ENCODE results near the gene UGT1A8. TPM values are rescaled to one million over a fixed set of nuclear protein-coding genes. Genes with fewer than 3 reads are reported as not detected.
"Not testable (repeated sequence)": the region's sequence is repeated elsewhere in the genome, so short reads cannot be mapped to it uniquely, and the experiment has no call there.

Gene UGT1A8
- total RNA-seq, 2 experiments from 2014 or later = not detected

- no peaks in the 10 kb centered on the region for H3K4me1 Mint-ChIP-seq
- no peak within 1 kb of the TSS for H3K27ac Mint-ChIP-seq
- POLR2A ChIA-PET = no interaction called here
- no peak for DNase-seq
- no peak within 1 kb of the TSS for H3K4me3 Mint-ChIP-seq
- no peaks in the 10 kb centered on the region for H3K36me3 Mint-ChIP-seq (ENCODE audit: low read depth)
- H3K9me3 Mint-ChIP-seq = no peaks in the 10 kb centered on the region
- CTCF ChIA-PET = no interaction called here
- peaks cover 6% of the 10 kb centered on the region for H3K27me3 Mint-ChIP-seq
These were observed 111.4 kb downstream of the UGT1A8 start, which contains the start of gene UGT1A3 for GRCh38 chr2:233728723-233729301. UGT1A3 (plus strand) TSS chr2:233729042; CDS start chr2:233729127, 85 bp downstream.

- POLR2A ChIA-PET; CTCF ChIA-PET; H3K4me3 Mint-ChIP-seq; H3K4me1 Mint-ChIP-seq; DNase-seq; H3K27ac Mint-ChIP-seq; H3K36me3 Mint-ChIP-seq (ENCODE audit: low read depth); H3K9me3 Mint-ChIP-seq: not testable (repeated sequence)
- peaks cover 27% of the 10 kb centered on the region for H3K27me3 Mint-ChIP-seq
These were observed 119.6 kb downstream of the UGT1A8 start for GRCh38 chr2:233736868-233737653.

DNA sequence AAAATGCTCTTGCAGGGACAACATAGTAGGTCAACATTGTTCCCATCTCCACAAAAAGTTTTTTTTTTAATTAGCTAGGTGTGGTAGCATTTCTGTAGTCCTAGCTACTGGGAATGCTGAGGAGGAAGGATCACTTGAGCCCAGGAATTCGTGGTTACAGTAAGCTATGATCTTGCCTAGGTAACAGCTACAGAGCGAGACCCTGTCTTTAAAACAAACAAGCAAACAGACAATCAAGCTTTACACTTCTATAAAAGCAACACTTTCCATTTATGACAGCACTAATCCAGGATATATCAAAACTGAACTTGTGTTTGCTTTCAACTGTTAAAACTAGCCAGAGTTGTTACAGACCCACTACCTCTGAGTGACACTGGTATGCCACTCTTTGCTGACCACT lies 123.4 kb downstream of the UGT1A8 start:
- no peak overlapping the region for H3K4me3 Mint-ChIP-seq
- peaks cover 11% of the 10 kb centered on the region for H3K27me3 Mint-ChIP-seq
- no peak overlapping the region for H3K27ac Mint-ChIP-seq
- no peak for DNase-seq
- H3K9me3 Mint-ChIP-seq = no peaks in the 10 kb centered on the region
- H3K36me3 Mint-ChIP-seq (ENCODE audit: low read depth) = no peaks in the 10 kb centered on the region
- ChIA-PET CTCF (no interaction called here), POLR2A (no interaction called here)
- no peaks in the 10 kb centered on the region for H3K4me1 Mint-ChIP-seq

DNA sequence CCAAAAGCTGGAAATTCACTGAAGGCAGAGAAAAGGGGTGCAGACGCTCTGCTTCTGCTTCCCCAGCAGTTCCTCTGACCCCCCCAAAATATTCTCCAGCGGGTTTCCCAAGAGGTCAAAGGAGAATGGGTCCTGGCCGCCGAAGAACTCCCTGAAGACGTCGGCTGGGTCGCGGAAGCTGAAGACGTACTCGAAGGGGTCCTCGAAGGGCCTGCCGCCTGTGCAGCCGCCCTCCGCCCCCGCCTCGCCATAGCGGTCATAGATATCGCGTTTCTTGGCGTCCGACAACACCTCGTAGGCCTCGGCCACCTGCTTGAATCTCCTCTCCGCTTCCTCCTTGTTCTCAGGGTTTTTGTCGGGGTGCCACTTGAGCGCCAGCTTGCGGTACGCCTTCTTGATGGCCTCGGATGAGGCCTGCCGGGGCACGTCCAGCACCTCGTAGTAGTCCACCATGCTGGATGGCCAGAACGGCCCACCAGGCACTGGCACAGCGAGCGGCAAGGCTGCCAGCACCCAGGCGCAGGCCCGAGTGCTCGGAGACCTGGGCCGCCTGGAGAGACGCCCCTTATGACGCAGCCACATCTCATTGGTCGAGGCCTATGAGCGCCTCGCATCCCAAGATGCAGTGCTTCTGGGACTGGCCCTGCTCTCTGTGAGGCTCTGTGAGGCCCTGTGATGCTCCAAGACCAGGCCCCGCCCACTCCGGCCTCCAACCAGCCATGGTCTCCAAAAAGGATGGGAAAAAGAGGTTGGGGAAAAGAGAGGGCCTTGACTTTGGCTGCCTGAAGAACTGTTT lies 126.2 kb downstream of the UGT1A8 start:
- H3K27ac Mint-ChIP-seq = no peak overlapping the region
- no peaks in the 10 kb centered on the region for H3K9me3 Mint-ChIP-seq
- POLR2A ChIA-PET = no interaction called here
- peaks cover 10% of the 10 kb centered on the region for H3K27me3 Mint-ChIP-seq
- no peak overlapping the region for H3K4me3 Mint-ChIP-seq
- CTCF ChIA-PET = no interaction called here
- DNase-seq = no peak
- H3K4me1 Mint-ChIP-seq = no peaks in the 10 kb centered on the region
- no peaks in the 10 kb centered on the region for H3K36me3 Mint-ChIP-seq (ENCODE audit: low read depth)

- no peaks in the 10 kb centered on the region for H3K4me1 Mint-ChIP-seq
- ChIA-PET POLR2A (no interaction called here), CTCF (no interaction called here)
- no peaks in the 10 kb centered on the region for H3K36me3 Mint-ChIP-seq (ENCODE audit: low read depth)
- no peak overlapping the region for H3K27ac Mint-ChIP-seq
- H3K27me3 Mint-ChIP-seq = peaks cover 5% of the 10 kb centered on the region
- H3K4me3 Mint-ChIP-seq = no peak overlapping the region
- DNase-seq = no peak
- peaks cover 6% of the 10 kb centered on the region for H3K9me3 Mint-ChIP-seq
These were observed 127.8 kb downstream of the UGT1A8 start for GRCh38 chr2:233745073-233745755.

GRCh38 chr2:233745838-233746237 lies 128.4 kb downstream of the UGT1A8 start:
- POLR2A ChIA-PET = not testable (repeated sequence)

GRCh38 chr2:233746475-233747282 lies 129.2 kb downstream of the UGT1A8 start:
- H3K36me3 Mint-ChIP-seq (ENCODE audit: low read depth) = no peaks in the 10 kb centered on the region
- DNase-seq = no peak
- H3K4me1 Mint-ChIP-seq = no peaks in the 10 kb centered on the region
- ChIA-PET CTCF (no interaction called here), POLR2A (no interaction called here)
- H3K9me3 Mint-ChIP-seq = peaks cover 12% of the 10 kb centered on the region
- no peak overlapping the region for H3K4me3 Mint-ChIP-seq
- no peak overlapping the region for H3K27ac Mint-ChIP-seq
- H3K27me3 Mint-ChIP-seq = peaks cover 4% of the 10 kb centered on the region

More at GRCh38 chr2:233745838-233746237, 128.4 kb downstream of the UGT1A8 start:
- H3K36me3 Mint-ChIP-seq (ENCODE audit: low read depth); H3K4me1 Mint-ChIP-seq; H3K9me3 Mint-ChIP-seq; CTCF ChIA-PET; H3K4me3 Mint-ChIP-seq; H3K27me3 Mint-ChIP-seq; DNase-seq; H3K27ac Mint-ChIP-seq: not testable (repeated sequence)

GRCh38 chr2:233747283-233747544 lies 129.8 kb downstream of the UGT1A8 start:
- no peak for DNase-seq

GRCh38 chr2:233750689-233751088 lies 133.3 kb downstream of the UGT1A8 start:
- H3K4me1 Mint-ChIP-seq; H3K27me3 Mint-ChIP-seq; H3K36me3 Mint-ChIP-seq (ENCODE audit: low read depth); CTCF ChIA-PET; POLR2A ChIA-PET; DNase-seq; H3K4me3 Mint-ChIP-seq; H3K27ac Mint-ChIP-seq: not testable (repeated sequence)
- peaks cover 12% of the 10 kb centered on the region for H3K9me3 Mint-ChIP-seq

More at GRCh38 chr2:233747283-233747544, 129.8 kb downstream of the UGT1A8 start:
- Mint-ChIP-seq H3K9me3 (peaks cover 12% of the 10 kb centered on the region), H3K4me3 (no peak overlapping the region), H3K4me1 (no peaks in the 10 kb centered on the region), H3K27ac (no peak overlapping the region), H3K27me3 (peaks cover 4% of the 10 kb centered on the region), H3K36me3 (ENCODE audit: low read depth) (no peaks in the 10 kb centered on the region)
- POLR2A ChIA-PET = no interaction called here
- CTCF ChIA-PET = no interaction called here

DNA sequence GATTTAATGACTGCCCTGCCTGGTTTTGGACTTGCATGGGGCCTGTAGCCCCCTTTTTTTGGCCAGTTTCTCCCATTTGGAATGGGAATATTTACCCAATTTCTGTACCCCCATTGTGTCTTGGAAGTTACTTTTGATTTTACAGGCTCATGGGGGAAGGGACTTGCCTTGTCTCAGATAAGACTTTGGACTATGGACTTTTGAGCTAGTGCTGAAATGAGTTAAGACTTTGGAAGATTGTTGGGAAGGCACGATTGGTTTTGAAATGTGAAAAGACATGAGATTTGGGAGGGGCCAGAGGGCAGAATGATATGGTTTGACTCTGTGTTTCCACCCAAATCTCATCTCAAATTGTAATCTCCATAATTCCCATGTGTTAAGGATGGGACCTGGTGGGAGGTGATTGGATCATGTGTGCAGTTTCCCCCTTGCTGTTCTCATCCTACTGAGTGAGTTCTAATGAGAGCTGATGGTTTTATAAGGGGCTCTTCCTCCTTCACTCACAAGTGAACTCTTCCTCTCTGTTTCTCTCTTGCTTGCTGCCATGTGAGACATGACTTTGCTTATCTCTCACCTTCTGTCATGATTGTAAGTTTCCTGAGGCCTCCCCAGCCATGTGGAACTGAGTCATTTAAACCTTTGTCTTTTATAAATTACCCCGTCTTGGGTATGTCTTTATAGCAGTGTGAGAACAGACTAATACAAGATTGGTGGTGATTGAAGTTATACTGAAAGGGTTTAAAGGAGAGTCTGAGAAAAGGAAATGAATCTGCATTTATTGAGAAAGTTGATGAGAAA lies 134.0 kb downstream of the UGT1A8 start:
- DNase-seq; H3K4me3 Mint-ChIP-seq; H3K27ac Mint-ChIP-seq; H3K36me3 Mint-ChIP-seq (ENCODE audit: low read depth); POLR2A ChIA-PET; H3K27me3 Mint-ChIP-seq; H3K4me1 Mint-ChIP-seq; CTCF ChIA-PET: not testable (repeated sequence)
- peaks cover 12% of the 10 kb centered on the region for H3K9me3 Mint-ChIP-seq

DNA sequence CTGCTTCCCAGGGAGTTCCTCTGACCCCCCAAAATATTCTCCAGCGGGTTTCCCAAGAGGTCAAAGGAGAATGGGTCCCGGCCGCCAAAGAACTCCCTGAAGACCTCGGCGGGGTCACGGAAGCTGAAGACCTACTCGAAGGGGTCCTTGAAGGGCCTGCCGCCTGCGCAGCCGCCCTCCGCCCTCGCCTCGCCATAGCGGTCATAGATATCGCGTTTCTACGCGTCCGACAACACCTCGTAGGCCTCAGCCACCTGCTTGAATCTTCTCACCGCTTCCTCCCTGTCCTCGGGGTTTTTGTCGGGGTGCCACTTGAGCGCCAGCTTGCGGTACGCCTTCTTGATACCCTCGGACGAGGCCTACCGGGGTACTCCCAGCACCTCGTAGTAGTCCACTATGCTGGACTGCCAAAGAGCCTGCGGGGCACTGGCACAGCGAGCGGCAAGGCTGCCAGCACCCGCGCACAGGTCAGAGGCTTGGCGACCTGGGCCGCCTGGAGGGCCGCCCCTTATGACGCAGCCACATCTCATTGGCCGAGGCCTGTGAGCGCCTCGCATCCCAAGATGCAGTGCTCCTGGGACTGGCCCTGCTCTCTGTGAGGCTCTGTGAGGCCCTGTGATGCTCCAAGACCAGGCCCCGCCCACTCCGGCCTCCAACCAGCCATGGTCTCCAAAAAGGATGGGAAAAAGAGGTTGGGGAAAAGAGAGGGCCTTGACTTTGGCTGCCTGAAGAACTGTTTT lies 137.6 kb downstream of the UGT1A8 start:
- H3K4me1 Mint-ChIP-seq = no peaks in the 10 kb centered on the region
- peaks cover 3% of the 10 kb centered on the region for H3K27me3 Mint-ChIP-seq
- CTCF ChIA-PET = no interaction called here
- no peak overlapping the region for H3K4me3 Mint-ChIP-seq
- H3K9me3 Mint-ChIP-seq = peaks cover 8% of the 10 kb centered on the region
- H3K36me3 Mint-ChIP-seq (ENCODE audit: low read depth) = no peaks in the 10 kb centered on the region
- DNase-seq = no peak
- H3K27ac Mint-ChIP-seq = no peak overlapping the region
- POLR2A ChIA-PET = no interaction called here
